ENCODE data around the gene TBC1D3I.

The TBC1D3I gene

DNA sequence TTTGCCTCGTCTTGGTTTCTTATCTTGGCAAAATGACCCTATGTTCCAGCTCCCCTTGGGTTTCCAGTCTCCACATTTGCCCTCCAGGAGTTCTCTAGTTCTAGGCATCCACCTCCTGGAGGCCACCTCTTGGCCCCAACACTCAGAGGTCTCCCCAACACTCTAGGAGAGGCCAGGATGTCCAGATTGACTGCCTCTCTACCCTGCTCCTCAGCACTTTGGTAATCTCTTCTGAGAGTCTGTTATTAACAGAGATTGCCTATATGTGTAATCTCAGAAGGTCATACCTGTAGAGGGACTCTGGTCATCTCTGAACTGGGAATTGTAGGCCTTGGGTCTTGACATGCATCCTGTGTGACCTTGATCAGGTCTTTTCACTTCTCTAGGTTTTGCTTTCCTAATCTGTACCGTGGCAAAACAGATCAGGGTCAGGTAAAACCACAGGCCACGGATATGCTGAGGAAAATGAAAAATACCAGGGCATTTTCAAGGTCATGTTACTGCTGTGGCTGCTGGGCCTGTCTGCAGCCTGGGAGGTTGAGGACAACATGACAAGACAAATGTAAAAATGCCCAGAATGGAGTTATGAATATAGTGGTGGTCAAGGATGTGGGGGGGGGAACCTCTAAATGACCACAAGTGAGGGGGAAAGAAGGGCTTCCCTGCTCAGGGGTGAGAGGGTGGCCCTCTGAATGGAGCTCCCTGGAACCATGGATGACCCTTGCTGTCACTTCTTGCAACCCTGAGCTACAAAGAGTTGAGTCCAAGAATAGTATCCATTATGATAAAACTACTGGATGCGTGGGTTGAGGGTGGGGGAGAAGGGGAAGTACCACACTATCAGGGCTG is 58.5 kb downstream of the TBC1D3I start:
- no peak for DNase-seq (ENCODE audit: low spot score)

DNA sequence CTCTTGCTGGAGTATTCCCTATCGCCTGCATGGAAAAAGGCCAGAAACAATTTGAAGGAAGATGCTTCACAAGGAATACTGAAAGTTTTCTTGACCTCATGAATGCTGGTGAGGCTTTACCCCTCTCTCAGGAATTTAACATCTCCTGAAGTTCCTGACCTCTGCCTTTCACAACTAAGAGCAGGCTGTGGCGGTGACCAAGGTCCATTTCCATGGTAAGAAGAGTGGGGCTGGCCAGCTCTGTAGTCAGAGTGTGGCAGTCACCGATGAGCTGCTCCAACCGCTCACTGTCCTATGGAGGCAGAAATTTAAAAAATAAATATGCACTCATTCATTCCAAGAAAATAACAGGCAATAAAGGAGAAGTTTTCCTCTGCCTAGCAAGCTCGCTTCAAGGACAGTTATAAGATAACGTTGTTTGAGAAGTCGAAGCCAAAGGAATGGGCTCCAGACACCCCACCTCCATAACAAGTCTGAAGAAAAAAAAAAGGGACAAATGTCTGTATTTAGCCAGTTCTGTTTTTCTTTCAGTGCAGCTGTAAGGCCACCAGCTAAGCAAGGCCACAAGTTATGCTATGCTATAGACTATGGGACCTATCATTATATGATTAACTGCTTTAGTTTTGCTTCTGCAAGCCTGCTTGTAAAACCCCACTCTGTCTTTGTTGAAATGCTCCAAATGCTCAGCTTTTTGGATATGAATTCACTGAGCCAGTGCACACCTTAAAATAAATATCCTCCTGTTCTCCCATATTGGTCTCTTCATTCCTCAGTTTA is 59.5 kb downstream of the TBC1D3I start:
- DNase-seq (ENCODE audit: low spot score), result no peak

Data from GM03348 (cell line).